Measurements from ENCODE around the gene INO80. TPM values are rescaled to one million over a fixed set of nuclear protein-coding genes. Genes with fewer than 3 reads are reported as not detected.

INO80 gene
- total RNA-seq, 4 donors from 2014 or later: 22.4 to 28.7 (median 24.0) TPM

GRCh38 chr15:41047474-41047873 is 68.6 kb downstream of the INO80 start:
- WGBS: 91% methylated on average over 1 of the region's 1 CpG
- H3K36me3 ChIP-seq: peaks cover 38 to 100% (median 89%) of the 10 kb centered on the region in 4 donors
- H3K9me3 ChIP-seq: no peaks in the 10 kb centered on the region
- TF ChIP-seq EP300 (IDR thresholded peaks at IDR 0.05): no peak
- TF ChIP-seq CTCF (IDR thresholded peaks at IDR 0.05): no peak
- no peak for TF ChIP-seq POLR2AphosphoS5 (IDR thresholded peaks at IDR 0.05)
- TF ChIP-seq POLR2A (IDR thresholded peaks at IDR 0.05; ENCODE audit: low read depth): no peak
- no peak for DNase-seq (ENCODE audit: extremely low spot score)
- H3K27me3 ChIP-seq: no peaks in the 10 kb centered on the region
- H3K4me3 ChIP-seq: no peak overlapping the region
- H3K4me1 ChIP-seq: no peaks in the 10 kb centered on the region
- no peak overlapping the region for H3K27ac ChIP-seq (replicated peaks in 1 of 4)
- intact Hi-C loops (cut with DNase I): no loop called here

- Histone ChIP-seq H3K9me3 (no peaks in the 10 kb centered on the region), H3K36me3 (peaks cover 26 to 95% (median 80%) of the 10 kb centered on the region in 4 donors), H3K4me1 (no peaks in the 10 kb centered on the region), H3K27me3 (no peaks in the 10 kb centered on the region), H3K4me3 (no peak overlapping the region), H3K27ac (replicated peaks in 1 of 4) (no peak overlapping the region)
- intact Hi-C loops (cut with DNase I): no loop called here
- DNase-seq (ENCODE audit: extremely low spot score): no peak
- WGBS: 88% methylated on average over 1 of the region's 1 CpG
- TF ChIP-seq POLR2A (IDR thresholded peaks at IDR 0.05; ENCODE audit: low read depth) (no peak), EP300 (IDR thresholded peaks at IDR 0.05) (no peak), POLR2AphosphoS5 (IDR thresholded peaks at IDR 0.05) (no peak), CTCF (IDR thresholded peaks at IDR 0.05) (no peak)
Observed at GRCh38 chr15:41043276-41043951, 72.7 kb downstream of the INO80 start.

- 86% methylated on average over 5 of the region's 5 CpGs for WGBS
- H3K27ac ChIP-seq (replicated peaks in 1 of 4): no peak overlapping the region
- TF ChIP-seq POLR2AphosphoS5 (IDR thresholded peaks at IDR 0.05) (no peak), EP300 (IDR thresholded peaks at IDR 0.05) (no peak), CTCF (IDR thresholded peaks at IDR 0.05) (no peak), POLR2A (IDR thresholded peaks at IDR 0.05; ENCODE audit: low read depth) (no peak)
- DNase-seq (ENCODE audit: extremely low spot score): no peak
- H3K4me3 ChIP-seq: no peak overlapping the region
- intact Hi-C loops (cut with DNase I): no loop called here
- H3K4me1 ChIP-seq: no peaks in the 10 kb centered on the region
- H3K9me3 ChIP-seq: no peaks in the 10 kb centered on the region
- no peaks in the 10 kb centered on the region for H3K27me3 ChIP-seq
- peaks cover 26 to 90% (median 74%) of the 10 kb centered on the region in 4 donors for H3K36me3 ChIP-seq
Observed at GRCh38 chr15:41042851-41043250, 73.2 kb downstream of the INO80 start.

GRCh38 chr15:41039121-41039520 is 77.0 kb downstream of the INO80 start:
- no peaks in the 10 kb centered on the region for H3K9me3 ChIP-seq
- intact Hi-C loops (cut with DNase I): no loop called here
- H3K27me3 ChIP-seq: no peaks in the 10 kb centered on the region
- H3K36me3 ChIP-seq: peaks cover 4 to 59% (median 39%) of the 10 kb centered on the region in 4 donors
- DNase-seq (ENCODE audit: extremely low spot score): no peak
- H3K4me1 ChIP-seq: no peaks in the 10 kb centered on the region
- TF ChIP-seq POLR2A (IDR thresholded peaks at IDR 0.05; ENCODE audit: low read depth) (no peak), EP300 (IDR thresholded peaks at IDR 0.05) (no peak), POLR2AphosphoS5 (IDR thresholded peaks at IDR 0.05) (no peak), CTCF (IDR thresholded peaks at IDR 0.05) (no peak)
- no peak overlapping the region for H3K27ac ChIP-seq (replicated peaks in 1 of 4)
- no peak overlapping the region for H3K4me3 ChIP-seq

GRCh38 chr15:41032079-41032328 is 84.1 kb downstream of the INO80 start:
- no peak for DNase-seq (ENCODE audit: extremely low spot score)
- no peak for TF ChIP-seq POLR2A (IDR thresholded peaks at IDR 0.05; ENCODE audit: low read depth)
- no peak for TF ChIP-seq EP300 (IDR thresholded peaks at IDR 0.05)
- no peak for TF ChIP-seq CTCF (IDR thresholded peaks at IDR 0.05)
- no peak for TF ChIP-seq POLR2AphosphoS5 (IDR thresholded peaks at IDR 0.05)
- WGBS: 100% methylated on average over 1 of the region's 1 CpG
- no peaks in the 10 kb centered on the region for H3K9me3 ChIP-seq
- no peaks in the 10 kb centered on the region for H3K27me3 ChIP-seq
- no peak overlapping the region for H3K4me3 ChIP-seq
- peaks cover 0 to 37% (median 14%) of the 10 kb centered on the region in 4 donors for H3K36me3 ChIP-seq
- H3K27ac ChIP-seq (replicated peaks in 1 of 4): no peak overlapping the region
- intact Hi-C loops (cut with DNase I): no loop called here
- H3K4me1 ChIP-seq: peaks cover 0 to 3% (median 0%) of the 10 kb centered on the region in 4 donors

Data from esophagus muscularis mucosa (tissue), 4 donors.